Right ventricle myocardium superior (tissue), 1 donor: Measurements from ENCODE around the gene PLAGL1. TPM values are rescaled to one million over a fixed set of nuclear protein-coding genes. Genes with fewer than 3 reads are reported as not detected.
A peak's percentile ranks its signal among the peaks of the same experiment; 100 is the strongest.

ENCODE experiments used
- ATAC-seq: fragments of 200-7000 bp; cut with Tn5 transposase; one replicate; pipeline ENCODE4 v1.9.1; 2020; ENCODE audit warnings: mild to moderate bottlenecking; ENCODE audit not compliant: poor library complexity
- DNase-seq: peaks from one replicate; pipeline ENCODE4 v3.0.0-alpha.2; 2020
- intact Hi-C: fragments of 100-400 bp; cut with DNase I; formaldehyde crosslinking; loops from one replicate; pipeline ENCODE4 v1.11.2; 2022
- total RNA-seq: library from RNA; stranded (reverse); fragmentation: NEBNext Ultra II Directional; extraction: Animal tissue kit (Norgen Biotek cat#: 25700); gene quantifications from one replicate; pipeline ENCODE4 v1.2.1, GENCODE V29; 2021
- donor health status: DM: no; HTN: yes; CAD: no; lungs with severe emphysema.

The PLAGL1 gene
- total RNA-seq, 1 donor from 2014 or later: 10.8 TPM

GRCh38 chr6:143973097-143973966 is 34.7 kb downstream of the PLAGL1 start:
- DNase-seq: no peak
- intact Hi-C loops: no loop called here

GRCh38 chr6:143971482-143972205 is 36.4 kb downstream of the PLAGL1 start:
- DNase-seq: no peak
- intact Hi-C loops: no loop called here
- peak; percentile 62 for ATAC-seq

More at GRCh38 chr6:143973097-143973966, 34.7 kb downstream of the PLAGL1 start:
- ATAC-seq: no peak

- intact Hi-C loops: no loop called here
- ATAC-seq (peak; percentile 75), DNase-seq (no peak)
Measured at GRCh38 chr6:143970456-143971218, 37.4 kb downstream of the PLAGL1 start.

GRCh38 chr6:143969077-143969476 is 39.0 kb downstream of the PLAGL1 start:
- no peak for DNase-seq
- intact Hi-C loops: no loop called here
- no peak for ATAC-seq

DNA sequence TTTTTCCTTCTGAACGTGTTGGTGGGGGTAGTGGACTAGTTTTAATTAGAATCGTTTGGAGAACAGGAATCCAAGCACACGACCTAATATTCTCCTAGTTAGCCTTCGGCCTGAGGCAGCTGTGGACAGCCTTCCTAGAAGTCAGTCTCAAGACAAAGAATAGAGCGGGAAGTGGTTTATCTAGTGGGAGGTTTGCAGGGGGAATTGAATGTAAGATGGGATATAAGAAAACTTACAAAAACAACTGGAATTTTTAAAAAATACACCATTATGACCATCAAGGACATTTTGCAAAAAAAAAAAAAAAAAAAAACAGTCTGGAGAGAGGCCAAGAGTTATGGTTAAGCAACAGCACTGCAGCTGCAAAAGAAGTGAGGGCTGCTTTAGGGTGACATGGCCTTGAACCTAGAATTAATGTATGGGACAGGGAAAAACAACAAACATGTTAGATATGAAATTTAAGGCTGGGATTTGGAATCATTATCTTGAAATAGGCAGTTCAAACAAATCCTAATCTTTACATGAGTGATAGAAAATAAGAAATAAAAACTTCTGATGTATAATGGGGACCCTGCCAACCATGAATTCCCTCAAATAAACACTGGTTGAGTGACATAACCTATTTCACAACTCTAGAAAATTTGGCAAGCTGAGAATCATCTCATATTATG is 40.2 kb downstream of the PLAGL1 start:
- ATAC-seq: no peak
- intact Hi-C loops: no loop called here
- DNase-seq: no peak

DNA sequence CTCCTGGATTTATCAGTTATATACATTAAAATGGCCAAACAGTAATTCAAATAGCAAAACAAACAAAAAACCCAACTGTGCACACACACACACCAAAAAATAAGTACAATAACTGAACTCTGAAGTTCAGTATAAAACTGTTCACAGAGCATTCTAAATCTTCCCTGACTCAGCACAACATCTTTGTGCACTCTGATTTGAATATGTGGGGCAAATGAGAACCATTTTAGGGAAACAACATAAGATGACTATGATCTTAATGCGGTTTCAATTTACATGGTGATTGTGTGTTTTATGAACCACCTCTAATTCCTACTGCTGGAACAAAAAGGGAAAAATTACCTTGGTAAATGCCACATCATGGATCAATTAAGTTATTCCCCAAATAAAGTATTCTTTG is 41.7 kb downstream of the PLAGL1 start:
- intact Hi-C loops: no loop called here
- ATAC-seq (no peak), DNase-seq (no peak)

DNA sequence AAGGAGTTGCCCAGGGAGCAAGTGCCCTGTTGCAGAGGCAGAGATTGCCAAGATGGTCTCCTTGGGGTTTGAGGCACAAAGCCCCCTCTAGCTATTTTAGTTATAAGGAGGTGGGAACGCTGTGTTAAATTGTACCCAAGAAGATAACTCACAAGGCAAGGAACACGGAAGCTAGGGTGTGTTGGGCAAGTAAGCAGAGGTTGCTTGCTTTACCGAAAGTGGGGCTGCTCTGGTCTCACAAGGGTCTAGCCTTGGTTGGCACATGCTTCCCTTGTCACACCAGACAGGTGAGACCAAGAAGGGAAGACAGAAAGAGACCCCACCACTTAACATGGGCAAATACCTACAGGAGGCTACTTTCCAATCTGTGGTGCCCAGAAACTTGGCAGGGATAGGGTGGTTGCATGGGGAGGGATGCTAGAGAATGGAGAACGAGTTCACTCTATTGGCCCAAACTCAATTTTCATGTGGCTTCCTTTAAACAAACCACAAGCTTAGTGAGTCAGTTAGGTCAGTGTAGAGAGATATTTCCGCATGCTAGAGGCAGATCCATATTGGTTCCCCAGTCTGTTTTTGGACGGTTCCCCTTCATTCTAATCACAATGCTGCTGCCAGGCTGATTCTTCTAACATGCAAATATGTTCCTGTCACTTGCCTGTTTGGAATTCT is 42.4 kb downstream of the PLAGL1 start:
- peak; percentile 45 for ATAC-seq
- DNase-seq: no peak
- intact Hi-C loops: no loop called here

GRCh38 chr6:143964674-143965081 is 43.4 kb downstream of the PLAGL1 start:
- intact Hi-C loops: no loop called here
- ATAC-seq: no peak
- DNase-seq: no peak

- no peak for ATAC-seq
- DNase-seq: no peak
- intact Hi-C loops: no loop called here
Measured at GRCh38 chr6:143963158-143963919, 44.7 kb downstream of the PLAGL1 start.

DNA sequence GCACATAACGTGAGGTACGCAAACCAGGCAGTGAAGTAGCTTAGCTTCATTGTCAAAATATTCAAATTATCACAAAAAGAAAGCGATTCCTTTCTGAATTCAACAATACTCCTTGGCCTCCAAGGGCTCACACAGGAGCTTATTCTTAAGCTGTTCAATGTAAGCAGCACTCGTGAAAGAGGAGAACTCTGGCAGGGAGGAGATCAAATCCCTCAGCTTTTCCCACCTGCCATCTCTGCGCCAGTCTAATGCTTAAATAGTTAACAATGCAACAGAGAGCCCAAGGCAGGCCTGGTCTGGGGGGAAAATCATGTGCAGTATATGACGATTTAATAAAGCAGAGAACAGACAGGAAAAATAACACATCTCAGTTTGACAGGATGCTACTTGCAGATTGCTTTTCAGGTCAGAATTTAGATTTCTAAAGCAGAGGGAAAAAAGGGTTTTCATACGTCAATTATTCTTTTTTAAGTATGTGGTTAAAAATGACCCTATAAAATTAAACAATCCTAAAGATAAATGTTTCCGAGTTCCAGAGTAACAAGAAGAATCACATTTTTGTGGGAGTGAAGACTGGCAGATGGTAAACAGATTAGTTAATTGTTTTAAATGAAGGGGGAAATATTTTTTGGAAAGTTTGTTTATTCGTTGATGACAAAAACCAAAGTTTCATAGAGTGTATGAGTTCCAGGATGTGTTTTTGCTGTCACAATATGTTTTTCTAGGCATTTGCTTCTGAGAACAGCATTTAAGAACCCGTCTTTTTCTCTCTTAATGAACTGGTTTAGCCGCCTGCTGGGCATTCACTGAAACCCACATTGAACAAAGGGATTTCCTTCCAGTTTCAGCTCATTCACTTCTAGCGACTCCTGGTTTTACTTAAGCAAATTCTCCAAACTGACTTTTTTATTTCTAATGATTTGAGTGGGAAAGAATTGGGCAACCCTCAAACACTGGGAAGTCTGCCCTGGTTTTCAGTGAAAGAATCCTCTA is 45.9 kb downstream of the PLAGL1 start:
- intact Hi-C loops: no loop called here
- no peak for DNase-seq
- peak; percentile 25 for ATAC-seq

DNA sequence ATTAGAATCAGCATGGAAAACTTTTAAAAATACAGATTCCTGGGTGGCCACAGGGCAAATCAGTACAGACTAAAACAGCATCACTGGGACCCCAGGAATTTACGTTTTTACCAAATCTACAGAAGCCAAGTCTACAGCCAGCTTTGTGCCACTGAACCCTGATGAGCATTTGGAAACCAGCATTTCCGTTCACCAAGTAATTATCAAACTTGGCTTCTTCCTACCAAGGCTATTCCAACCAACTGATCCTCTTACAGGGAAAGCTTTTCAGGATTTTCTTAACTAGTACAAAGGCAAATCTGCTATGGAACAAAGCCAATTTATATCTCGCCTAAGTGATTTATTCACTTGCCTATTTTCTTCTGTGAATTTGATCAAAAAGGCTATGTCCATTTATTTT is 47.0 kb downstream of the PLAGL1 start:
- no peak for DNase-seq
- ATAC-seq: no peak
- intact Hi-C loops: no loop called here

DNA sequence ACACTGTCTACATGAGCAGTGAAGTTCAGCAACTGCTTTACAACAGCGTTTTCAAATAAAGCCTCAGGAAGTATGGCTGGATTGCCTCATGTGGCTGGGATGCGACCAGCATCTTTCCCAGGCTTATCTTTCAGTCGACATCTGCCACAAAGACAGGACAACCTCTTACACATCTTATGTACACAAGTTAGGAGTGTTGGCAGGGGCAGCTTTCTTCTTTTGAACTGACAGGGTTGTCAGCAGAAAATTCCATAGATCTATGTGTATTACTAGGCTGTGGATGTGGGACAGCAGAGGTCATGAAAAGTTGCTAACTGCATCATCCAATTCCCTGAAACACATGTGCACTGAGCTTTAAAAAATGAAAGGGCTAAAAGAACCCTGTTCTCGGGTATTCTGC is 48.1 kb downstream of the PLAGL1 start:
- intact Hi-C loops: no loop called here
- no peak for DNase-seq
- ATAC-seq: no peak

- intact Hi-C loops: no loop called here
- DNase-seq: no peak
- no peak for ATAC-seq
Measured at GRCh38 chr6:143958839-143959399, 49.1 kb downstream of the PLAGL1 start.

GRCh38 chr6:143957679-143958274 is 50.3 kb downstream of the PLAGL1 start:
- DNase-seq (no peak), ATAC-seq (no peak)
- intact Hi-C loops: no loop called here

- intact Hi-C loops: no loop called here
- DNase-seq (no peak), ATAC-seq (no peak)
Measured at GRCh38 chr6:143955971-143956370, 52.1 kb downstream of the PLAGL1 start.

DNA sequence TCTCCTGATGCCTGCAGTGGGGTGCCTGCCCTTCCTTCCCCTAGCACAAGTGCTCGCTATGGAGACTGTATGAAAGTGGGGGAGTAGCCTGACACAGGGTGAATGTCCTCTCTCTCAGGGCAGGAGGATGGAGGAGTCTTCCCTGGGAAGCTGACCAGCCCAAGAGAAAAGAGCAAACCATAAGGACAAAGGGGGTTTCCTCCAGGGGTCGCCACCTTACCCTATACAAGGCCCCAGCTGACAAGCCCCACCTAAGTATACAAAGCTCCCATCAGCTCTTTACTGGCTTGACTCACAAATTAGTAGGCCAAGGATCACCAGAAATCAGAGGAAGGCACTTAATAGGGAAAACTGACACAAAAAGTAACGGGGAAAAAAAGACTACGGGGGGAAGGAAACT is 54.1 kb downstream of the PLAGL1 start:
- ATAC-seq (no peak), DNase-seq (no peak)
- intact Hi-C loops: no loop called here
